GM18519 (cell line): ENCODE measurements around the gene PLA2G12A.

ENCODE experiments used
- ATAC-seq: cut with Tn5 transposase; IDR thresholded peaks from one replicate; pipeline ENCODE4 v1.9.1; 2021; ENCODE audit warnings: mild to moderate bottlenecking, moderate library complexity; ENCODE audit not compliant: unreplicated experiment, low FRiP score

Gene PLA2G12A

GRCh38 chr4:109729718-109730618 is at the start of gene PLA2G12A:
Gene PLA2G12A, minus strand, starts transcription at chr4:109730070. Its CDS starts 261 bp downstream, at chr4:109729809.
- ATAC-seq = peak; percentile 67

- ATAC-seq = no peak
Measured at GRCh38 chr4:109764789-109765402, 35.0 kb upstream of the PLA2G12A start.

- ATAC-seq = no peak
Measured at GRCh38 chr4:109764376-109764775, 34.5 kb upstream of the PLA2G12A start.

GRCh38 chr4:109760682-109761081 is 30.8 kb upstream of the PLA2G12A start:
- no peak for ATAC-seq

- ATAC-seq = no peak
Measured at GRCh38 chr4:109755656-109756055, 25.8 kb upstream of the PLA2G12A start.

DNA sequence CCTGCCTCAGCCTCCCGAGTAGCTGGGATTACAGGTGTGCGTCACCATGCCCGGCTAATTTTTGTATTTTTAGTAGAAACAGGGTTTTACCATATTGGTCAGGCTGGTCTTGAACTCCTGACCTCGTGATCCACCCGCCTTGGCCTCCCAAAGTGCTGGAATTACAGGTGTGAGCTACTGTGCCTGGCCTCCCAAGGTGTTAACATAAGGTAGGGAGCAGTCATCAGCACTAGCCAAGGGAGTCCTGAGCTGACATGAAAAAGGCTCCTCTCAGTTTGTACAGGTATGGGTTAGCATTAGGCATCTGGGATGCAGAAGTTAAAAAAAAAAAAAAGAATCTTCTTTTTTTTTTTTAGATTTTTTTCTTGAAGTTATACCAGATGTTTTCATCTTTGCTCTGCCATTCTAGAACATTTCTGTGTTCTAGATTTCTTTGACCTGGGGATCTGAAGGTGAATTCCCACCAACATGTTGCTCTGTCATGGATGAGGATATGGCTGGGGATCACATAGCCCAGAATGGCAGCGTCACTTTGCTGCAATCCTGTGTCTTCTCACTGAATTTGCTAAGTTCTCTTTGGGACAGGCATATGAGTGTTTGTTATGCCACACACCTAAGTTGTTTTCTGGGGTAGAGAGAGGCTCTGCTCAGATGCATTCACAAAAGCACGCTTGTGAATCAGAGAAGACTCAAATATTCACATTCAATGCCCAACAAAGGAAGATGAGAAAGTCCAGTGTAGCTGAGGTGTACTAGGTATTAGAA is 24.4 kb upstream of the PLA2G12A start:
- ATAC-seq = no peak

DNA sequence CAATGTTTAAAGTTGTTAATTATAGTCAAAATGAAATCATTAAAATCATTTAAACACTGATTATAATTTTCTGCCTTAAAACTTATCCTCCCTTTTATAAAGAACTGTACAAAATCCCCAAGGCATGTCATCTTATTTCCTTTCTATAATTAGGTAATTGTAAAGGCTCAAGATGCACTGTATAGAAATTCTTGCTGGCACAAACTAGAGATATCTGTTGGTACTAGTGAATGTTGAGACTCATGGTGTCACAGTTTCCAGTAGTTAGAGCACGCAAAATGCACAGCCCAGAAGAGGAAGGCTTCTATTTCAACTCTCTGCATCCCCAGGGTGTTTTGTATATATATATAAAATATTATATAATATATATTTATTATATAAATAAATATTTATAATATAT is 22.7 kb upstream of the PLA2G12A start:
- ATAC-seq = no peak

DNA sequence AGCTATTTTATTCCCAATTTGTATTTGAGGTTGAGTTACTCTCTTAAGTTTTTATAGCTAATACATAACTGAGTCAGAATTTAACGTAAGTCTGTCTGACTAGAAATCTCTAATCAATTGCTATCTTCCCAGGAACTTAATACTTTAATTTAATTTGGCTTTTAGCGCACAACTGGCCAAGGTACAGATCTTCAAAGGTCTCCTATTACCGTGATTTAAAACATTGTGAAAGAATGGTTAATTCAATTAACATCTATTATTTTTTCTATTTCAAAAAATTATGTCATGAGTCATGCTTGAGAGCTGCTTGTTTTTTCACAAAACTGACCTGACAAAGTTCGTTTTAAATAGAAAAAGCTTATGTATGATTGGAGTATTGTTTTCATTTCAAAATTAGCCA is 22.0 kb upstream of the PLA2G12A start:
- no peak for ATAC-seq

DNA sequence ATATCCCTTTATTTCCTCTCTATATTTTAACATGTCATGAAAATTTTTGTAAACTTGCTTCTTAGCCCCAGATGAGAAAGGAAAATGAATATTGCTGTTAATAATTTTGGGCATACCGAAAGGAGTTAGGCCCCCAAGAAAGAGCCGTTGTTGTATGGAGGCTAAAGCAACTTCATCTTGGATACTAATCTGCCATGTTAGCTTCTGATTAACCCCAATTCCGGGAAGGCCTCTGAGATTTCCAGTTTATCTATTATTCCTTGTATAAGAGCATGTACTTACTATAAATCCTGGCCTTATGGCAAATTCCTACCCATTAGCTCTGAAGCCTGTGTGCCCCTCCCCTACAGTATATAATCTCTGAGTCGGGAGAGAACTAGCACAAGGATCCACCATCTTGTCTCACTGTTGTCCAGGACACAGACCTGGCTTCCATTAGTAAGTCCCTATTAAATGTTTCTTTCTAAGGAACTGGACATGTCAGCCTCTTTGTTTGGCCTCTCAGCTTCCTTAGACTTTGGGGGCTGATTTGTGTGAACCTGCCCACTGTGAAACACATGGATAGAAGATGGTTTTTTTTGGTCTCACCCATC is 20.9 kb upstream of the PLA2G12A start:
- no peak for ATAC-seq

GRCh38 chr4:109749388-109750082 is 19.7 kb upstream of the PLA2G12A start:
- no peak for ATAC-seq

- ATAC-seq = no peak
Measured at GRCh38 chr4:109748114-109748513, 18.2 kb upstream of the PLA2G12A start.

GRCh38 chr4:109746728-109747127 is 16.9 kb upstream of the PLA2G12A start:
- no peak for ATAC-seq

GRCh38 chr4:109745830-109746229 is 16.0 kb upstream of the PLA2G12A start:
- ATAC-seq = no peak

DNA sequence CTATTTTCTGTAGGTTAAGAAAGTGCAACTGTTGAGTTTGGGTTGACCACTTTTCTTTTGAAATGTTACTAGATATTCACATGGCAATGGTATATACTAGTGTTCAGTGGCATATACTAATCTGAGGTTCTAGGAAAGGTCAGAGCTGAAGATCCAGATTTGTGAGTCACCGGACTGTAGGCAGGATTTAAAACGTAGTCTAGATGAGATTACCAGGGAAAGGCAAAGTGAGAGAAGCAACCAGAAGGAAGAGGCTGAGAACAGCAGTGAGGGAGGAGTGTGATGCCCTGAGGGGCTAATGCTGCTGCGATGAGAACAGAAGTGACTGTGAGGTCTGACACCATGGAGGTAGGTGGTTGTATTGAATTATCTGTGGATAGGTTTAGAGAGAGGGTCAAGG is 9.7 kb upstream of the PLA2G12A start:
- ATAC-seq = no peak

DNA sequence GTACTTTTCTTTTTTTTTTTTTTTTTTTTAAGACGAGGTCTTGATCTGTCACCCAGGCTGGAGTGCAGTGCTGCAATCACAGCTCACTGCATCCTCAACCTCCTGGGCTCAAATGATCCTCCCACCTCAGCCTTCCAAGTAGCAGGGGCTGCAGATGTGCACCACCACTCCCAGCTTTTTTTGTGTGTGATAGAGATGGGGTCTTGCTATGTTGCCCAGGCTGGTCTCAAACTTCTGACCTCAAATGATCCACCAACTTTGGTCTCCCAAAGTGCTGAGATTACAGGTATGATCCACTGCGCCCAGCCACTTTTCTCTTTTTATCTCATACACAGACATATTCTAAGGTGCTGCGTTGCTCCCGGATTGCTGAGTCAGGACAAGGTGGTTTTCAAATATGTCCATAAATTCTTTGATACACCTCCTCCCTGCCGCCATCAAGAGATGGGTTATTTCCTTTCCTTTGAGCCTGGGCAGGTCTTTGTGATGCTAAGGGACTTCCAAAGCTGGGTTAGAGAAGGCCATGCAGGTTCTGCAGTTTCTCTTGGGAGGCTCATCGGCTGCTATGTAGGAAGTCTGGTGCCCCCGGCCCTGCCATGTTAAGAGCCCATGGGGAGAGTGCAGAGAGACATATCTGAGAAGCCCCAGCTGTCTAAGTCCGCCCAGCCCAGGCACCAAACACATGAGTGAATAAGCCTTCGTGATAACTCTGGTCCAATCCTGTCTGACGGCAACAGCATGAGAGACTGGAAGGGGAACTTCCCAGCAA is 8.4 kb upstream of the PLA2G12A start:
- ATAC-seq = no peak

GRCh38 chr4:109735566-109736365 is 5.9 kb upstream of the PLA2G12A start:
- ATAC-seq = no peak

DNA sequence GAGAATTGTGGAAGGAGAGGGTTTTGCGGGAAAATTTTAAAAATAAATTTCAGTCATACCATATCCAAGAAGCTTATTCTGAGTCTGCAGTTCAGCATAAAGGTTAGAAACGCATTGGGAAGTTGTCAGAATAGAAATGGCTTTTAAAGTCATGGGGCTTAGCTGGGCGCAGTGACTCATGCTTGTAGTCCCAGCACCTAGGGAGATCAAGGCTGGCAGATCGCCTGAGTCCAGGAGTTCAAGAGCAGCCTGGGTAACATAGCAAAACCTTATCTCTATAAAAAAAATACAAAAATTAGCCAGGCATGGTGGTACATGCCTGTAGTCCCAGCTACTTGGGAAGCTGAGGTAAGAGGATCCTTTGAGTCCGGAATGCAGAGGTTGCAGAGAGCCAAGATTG is 3.9 kb upstream of the PLA2G12A start:
- no peak for ATAC-seq

DNA sequence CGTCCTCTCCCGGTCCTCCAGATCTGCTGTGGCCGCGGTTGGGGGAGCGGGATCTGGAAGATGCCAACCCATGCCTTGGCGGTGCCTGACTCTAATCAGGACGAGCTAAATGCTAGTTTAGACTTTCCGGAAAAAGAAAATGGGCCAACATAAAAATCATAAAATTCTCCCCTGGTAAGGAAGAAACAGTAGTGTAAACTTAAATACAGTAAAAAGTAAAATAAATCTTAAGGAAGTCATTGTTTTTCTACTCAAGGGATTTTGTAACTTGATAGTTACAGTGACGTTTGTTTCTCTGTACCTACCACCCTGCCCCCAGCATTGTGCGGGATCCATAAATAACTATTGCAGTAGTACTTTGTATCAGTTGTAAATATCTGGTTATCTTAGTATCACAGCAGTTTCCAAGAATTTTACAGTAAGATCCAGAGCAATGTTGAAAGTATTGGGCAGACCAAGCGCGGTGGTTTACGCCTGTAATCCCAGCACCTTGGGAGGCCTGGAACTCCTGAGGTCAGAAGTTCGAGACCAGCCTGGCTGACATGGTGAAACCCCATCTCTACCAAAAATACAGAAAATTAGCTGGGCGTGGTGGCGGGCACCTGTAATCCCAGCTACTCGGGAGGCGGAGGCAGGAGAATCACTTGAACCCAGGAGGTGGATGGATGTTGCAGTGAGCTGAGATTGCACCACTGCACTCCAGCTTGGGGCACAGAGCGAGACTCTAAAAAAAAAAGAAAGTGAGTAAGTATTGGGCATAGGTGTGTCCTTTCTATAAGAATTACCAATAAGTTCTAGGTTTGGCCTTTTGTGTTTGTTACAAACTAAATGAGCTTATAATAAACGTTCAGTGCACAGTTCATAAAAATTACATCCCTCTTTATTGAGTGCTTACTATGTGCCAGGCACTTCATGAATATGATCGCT is 1.0 kb upstream of the PLA2G12A start:
- no peak for ATAC-seq
